ENCODE measurements around the gene DOCK7.

Gene DOCK7

DNA sequence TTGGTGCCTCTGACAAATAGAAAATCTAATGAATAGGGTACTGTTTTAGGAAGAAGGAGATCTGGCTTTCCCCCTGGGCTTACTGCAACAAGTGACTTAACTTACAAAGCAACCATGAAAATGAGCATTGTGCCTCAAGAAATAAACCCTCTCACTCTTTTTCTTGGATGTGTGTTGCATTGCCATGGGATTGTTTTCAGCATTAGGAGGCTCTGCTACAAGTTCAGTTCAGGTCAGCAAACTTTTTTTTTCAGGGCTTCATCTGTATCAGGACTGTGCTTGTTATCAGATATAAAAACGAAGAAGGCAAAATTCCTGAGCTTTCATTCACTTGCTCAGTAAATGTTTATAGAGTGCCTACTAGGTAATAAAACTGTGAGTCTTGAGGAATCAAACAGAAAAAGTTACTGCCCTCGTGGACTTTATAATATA is 37.8 kb upstream of the DOCK7 start:
- no peaks in the 10 kb centered on the region for H3K4me1 ChIP-seq (ENCODE audit: control insufficient read depth in 1 of 2, insufficient read depth in 1 of 2, low read depth in 1 of 2, low read length in 1 of 2)
- H3K27ac ChIP-seq, result no peak overlapping the region
- no peaks in the 10 kb centered on the region for H3K36me3 ChIP-seq
- no peaks in the 10 kb centered on the region for H3K9me3 ChIP-seq
- TF ChIP-seq, protein P1, sequence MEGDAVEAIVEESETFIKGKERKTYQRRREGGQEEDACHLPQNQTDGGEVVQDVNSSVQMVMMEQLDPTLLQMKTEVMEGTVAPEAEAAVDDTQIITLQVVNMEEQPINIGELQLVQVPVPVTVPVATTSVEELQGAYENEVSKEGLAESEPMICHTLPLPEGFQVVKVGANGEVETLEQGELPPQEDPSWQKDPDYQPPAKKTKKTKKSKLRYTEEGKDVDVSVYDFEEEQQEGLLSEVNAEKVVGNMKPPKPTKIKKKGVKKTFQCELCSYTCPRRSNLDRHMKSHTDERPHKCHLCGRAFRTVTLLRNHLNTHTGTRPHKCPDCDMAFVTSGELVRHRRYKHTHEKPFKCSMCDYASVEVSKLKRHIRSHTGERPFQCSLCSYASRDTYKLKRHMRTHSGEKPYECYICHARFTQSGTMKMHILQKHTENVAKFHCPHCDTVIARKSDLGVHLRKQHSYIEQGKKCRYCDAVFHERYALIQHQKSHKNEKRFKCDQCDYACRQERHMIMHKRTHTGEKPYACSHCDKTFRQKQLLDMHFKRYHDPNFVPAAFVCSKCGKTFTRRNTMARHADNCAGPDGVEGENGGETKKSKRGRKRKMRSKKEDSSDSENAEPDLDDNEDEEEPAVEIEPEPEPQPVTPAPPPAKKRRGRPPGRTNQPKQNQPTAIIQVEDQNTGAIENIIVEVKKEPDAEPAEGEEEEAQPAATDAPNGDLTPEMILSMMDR (IDR thresholded peaks at IDR 0.05), result no peak
- H3K27me3 ChIP-seq, result no peaks in the 10 kb centered on the region
- no peak overlapping the region for H3K4me3 ChIP-seq (ENCODE audit: low read depth in 1 of 2, low read length in 1 of 2)

DNA sequence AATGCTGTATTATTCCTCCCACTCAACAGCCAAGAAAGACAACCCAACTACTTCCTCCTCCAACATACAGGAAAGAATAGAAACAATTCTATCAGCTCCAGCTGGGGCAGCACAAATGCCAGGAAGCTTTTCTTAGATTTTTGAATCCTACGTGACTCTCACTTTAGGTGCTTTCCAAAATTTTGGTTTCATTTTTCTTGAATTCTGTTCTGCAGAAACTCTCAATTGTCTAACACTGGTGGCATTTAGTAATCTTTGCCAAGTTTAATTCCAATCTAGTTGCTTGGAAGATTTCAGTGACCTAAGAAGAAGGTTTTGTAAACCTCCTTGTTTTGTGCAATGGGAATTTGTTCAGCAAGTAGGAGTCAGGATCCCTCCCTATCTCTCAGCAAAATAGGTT is 37.1 kb upstream of the DOCK7 start:
- Histone ChIP-seq H3K4me3 (ENCODE audit: low read depth in 1 of 2, low read length in 1 of 2) (no peak overlapping the region), H3K4me1 (ENCODE audit: control insufficient read depth in 1 of 2, insufficient read depth in 1 of 2, low read depth in 1 of 2, low read length in 1 of 2) (no peaks in the 10 kb centered on the region), H3K9me3 (no peaks in the 10 kb centered on the region), H3K27ac (no peak overlapping the region), H3K27me3 (no peaks in the 10 kb centered on the region), H3K36me3 (no peaks in the 10 kb centered on the region)
- TF ChIP-seq, protein P1 (IDR thresholded peaks at IDR 0.05), result no peak

DNA sequence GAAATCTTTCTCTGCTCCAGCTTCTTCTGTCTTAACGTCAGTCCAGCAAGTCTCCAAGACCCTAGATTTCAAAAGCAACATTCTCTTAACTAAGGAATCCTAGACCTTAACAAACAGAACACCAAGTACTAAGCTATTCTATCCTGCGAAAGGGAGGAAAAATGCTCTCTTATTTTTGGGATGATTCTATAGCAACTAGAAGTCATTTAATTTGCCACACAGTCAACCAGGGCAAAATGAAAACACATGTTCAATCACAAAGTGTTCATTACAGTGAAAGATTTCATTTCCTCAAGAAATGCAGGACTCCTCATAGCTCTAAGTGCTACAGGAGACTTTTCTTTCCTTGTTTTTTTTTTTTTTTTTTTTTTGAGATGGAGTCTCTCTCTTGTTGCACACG is 36.2 kb upstream of the DOCK7 start:
- no peaks in the 10 kb centered on the region for H3K36me3 ChIP-seq
- no peaks in the 10 kb centered on the region for H3K9me3 ChIP-seq
- H3K4me1 ChIP-seq (ENCODE audit: control insufficient read depth in 1 of 2, insufficient read depth in 1 of 2, low read depth in 1 of 2, low read length in 1 of 2), result no peaks in the 10 kb centered on the region
- H3K27me3 ChIP-seq, result no peaks in the 10 kb centered on the region
- no peak overlapping the region for H3K27ac ChIP-seq
- TF ChIP-seq, protein P1 (IDR thresholded peaks at IDR 0.05), result no peak
- no peak overlapping the region for H3K4me3 ChIP-seq (ENCODE audit: low read depth in 1 of 2, low read length in 1 of 2)

DNA sequence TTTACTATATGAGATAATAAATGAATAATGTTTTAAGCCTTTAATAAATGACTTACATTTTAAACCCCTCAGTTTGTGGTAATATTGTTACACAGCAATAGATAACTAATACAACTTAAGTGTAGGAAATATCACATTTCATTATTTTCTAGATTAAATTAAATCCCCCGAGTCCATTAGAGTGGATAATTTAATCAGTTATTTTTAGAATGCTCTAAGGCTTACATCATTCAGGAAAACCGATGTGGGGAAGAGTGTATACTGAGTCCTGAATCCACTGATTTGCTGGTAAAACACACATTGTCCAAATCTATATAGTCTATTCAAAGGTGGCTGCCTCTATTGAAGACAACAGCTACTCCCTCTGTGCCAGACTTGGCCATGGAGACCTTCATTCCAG is 35.7 kb upstream of the DOCK7 start:
- no peak overlapping the region for H3K4me3 ChIP-seq (ENCODE audit: low read depth in 1 of 2, low read length in 1 of 2)
- no peaks in the 10 kb centered on the region for H3K27me3 ChIP-seq
- TF ChIP-seq, protein P1 (IDR thresholded peaks at IDR 0.05), result no peak
- no peak overlapping the region for H3K27ac ChIP-seq
- H3K4me1 ChIP-seq (ENCODE audit: control insufficient read depth in 1 of 2, insufficient read depth in 1 of 2, low read depth in 1 of 2, low read length in 1 of 2), result no peaks in the 10 kb centered on the region
- no peaks in the 10 kb centered on the region for H3K9me3 ChIP-seq
- no peaks in the 10 kb centered on the region for H3K36me3 ChIP-seq

DNA sequence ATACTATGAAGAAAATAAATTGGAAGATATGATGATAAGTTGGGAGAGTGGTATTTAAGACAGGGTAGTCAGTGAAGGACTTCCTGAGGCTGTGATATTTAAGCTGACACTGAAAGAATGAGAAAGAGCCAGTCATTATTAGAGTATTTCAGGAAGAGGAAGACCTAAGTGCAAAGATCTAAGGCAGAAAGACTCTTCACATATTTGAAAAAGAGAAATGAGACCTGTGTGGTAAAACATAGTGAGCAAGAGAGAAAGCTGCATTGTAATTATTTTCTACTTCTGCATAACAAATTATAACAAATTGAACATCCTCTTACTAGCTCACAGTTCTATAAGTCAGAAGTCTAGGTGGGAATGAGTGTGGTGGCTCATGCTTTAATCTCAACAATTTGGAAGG is 34.6 kb upstream of the DOCK7 start:
- Histone ChIP-seq H3K4me1 (ENCODE audit: control insufficient read depth in 1 of 2, insufficient read depth in 1 of 2, low read depth in 1 of 2, low read length in 1 of 2) (no peaks in the 10 kb centered on the region), H3K27ac (no peak overlapping the region), H3K4me3 (ENCODE audit: low read depth in 1 of 2, low read length in 1 of 2) (no peak overlapping the region), H3K36me3 (no peaks in the 10 kb centered on the region), H3K27me3 (no peaks in the 10 kb centered on the region), H3K9me3 (no peaks in the 10 kb centered on the region)
- TF ChIP-seq, protein P1 (IDR thresholded peaks at IDR 0.05), result no peak
